ENCODE measurements around the gene ASZ1.
"Not testable (repeated sequence)": the region's sequence is repeated elsewhere in the genome, so short reads cannot be mapped to it uniquely, and the experiment has no call there.

ASZ1 gene

GRCh38 chr7:117427258-117427701, at the start of gene ASZ1:
Gene ASZ1 (minus strand): TSS chr7:117427493. CDS start chr7:117427460, 33 bp downstream.
- DNase-seq (ENCODE audit: low spot score), result no peak

GRCh38 chr7:117476557-117477215, 49.4 kb upstream of the ASZ1 start:
- no peak for DNase-seq (ENCODE audit: low spot score)

DNA sequence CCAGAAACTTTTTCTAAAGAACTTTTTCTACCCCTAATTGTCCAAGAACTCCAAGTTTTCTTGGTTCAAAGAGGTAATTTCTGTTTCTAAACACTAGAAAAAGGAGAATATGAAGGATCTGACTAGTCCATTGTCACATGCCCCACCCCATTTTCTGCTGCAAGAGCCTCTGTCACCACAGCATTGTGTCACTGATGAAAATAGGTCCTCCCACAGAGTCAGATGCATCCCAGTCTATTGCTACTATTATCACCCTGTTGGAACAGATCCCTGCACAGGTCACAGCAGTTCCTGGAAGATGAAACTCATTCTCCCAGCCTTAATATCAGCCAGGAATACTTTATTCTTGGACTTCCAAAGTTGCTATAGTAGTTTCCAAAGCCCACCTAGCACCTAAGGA, 45.0 kb upstream of the ASZ1 start:
- DNase-seq (ENCODE audit: low spot score), result no peak

- no peak for DNase-seq (ENCODE audit: low spot score)
Observed at GRCh38 chr7:117470777-117471176, 43.5 kb upstream of the ASZ1 start.

GRCh38 chr7:117468174-117468573, 40.9 kb upstream of the ASZ1 start:
- no peak for DNase-seq (ENCODE audit: low spot score)

GRCh38 chr7:117460815-117461214, 33.5 kb upstream of the ASZ1 start:
- not testable (repeated sequence) for DNase-seq (ENCODE audit: low spot score)

DNA sequence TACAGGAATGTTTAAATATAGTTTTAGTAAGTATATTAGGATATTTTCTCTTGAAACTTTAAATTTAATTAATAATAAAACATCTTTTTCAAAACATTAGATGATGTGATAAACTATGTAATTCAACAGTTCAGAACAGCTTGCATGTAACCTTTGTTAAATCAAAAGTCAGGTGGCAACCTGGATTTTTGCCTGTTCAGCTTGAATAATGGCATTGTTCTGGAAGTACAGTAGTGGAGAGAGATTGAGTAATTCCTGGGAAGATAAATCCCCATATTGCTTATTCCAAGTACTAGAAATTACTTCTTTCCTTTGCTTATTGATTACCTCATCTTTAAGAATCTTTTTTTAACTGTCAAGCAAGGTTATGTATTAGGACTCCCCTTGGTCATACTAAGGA, 32.4 kb upstream of the ASZ1 start:
- no peak for DNase-seq (ENCODE audit: low spot score)

- no peak for DNase-seq (ENCODE audit: low spot score)
Observed at GRCh38 chr7:117458977-117459583, 31.8 kb upstream of the ASZ1 start.

- no peak for DNase-seq (ENCODE audit: low spot score)
Observed at GRCh38 chr7:117448655-117449054, 21.4 kb upstream of the ASZ1 start.

GRCh38 chr7:117446220-117446815, 19.0 kb upstream of the ASZ1 start:
- no peak for DNase-seq (ENCODE audit: low spot score)

DNA sequence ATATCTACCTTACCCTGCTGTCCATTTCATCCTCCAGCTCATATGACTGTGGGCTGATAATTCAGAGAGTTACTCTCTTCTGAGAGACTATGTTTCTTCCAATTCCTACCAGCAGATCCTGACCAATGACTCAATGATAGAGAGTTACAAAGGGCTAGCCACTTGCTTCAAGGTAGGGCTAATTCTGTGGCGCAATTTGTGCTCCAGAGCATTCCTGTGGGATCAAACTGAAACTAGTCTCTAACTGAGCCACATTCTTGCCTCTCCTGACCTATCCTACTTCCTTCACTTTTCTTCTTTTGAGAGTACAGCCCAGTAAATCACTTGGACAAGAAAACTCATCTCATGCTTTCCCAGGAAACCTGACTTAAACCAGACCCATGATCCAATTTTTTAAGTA, 17.9 kb upstream of the ASZ1 start:
- DNase-seq (ENCODE audit: low spot score), result no peak

DNA sequence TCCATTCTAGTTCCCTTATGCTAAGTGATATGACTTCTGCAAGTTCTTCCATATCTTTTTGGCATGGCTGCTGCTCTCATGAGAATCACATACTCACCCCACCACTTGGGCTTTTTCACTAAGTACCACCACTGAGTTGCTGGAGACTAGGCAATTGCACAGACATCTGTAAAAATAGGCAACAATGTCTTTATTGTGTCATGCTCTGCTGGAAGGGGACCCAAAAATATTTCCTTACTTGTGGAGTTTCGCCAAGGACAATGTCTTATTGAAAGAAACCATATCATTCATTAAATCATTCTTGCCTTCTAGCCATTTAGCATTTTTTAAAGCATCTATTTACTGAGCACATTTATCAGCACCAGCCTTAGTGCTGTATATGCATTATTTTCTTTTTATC, 17.4 kb upstream of the ASZ1 start:
- DNase-seq (ENCODE audit: low spot score), result no peak

DNA sequence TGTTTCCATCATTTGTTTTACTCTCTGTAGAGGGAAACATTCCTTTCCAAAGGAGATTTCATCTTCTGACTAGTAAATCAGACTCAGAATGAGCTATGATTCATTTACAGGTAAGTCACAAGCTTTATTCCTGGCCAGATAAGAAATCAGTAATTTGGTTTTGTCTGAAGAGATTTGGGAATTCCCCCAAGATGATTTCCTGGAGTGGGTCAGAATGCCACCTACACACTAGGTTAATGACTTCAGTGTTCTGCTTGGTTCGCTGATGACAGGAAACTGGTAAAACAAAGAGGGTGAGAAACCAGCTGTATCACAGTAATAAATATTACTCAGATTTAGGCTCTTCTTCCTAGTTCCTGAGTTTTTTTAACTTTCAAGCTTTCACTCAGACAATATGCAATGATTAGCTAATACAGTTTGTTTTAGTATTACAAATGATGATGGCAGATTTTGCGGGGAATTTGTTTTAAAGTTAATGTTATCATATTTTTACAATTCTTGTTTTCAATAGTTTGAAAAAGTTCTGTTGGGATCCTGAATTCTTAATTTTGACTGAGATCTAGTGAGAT, 8.3 kb upstream of the ASZ1 start:
- no peak for DNase-seq (ENCODE audit: low spot score)

DNA sequence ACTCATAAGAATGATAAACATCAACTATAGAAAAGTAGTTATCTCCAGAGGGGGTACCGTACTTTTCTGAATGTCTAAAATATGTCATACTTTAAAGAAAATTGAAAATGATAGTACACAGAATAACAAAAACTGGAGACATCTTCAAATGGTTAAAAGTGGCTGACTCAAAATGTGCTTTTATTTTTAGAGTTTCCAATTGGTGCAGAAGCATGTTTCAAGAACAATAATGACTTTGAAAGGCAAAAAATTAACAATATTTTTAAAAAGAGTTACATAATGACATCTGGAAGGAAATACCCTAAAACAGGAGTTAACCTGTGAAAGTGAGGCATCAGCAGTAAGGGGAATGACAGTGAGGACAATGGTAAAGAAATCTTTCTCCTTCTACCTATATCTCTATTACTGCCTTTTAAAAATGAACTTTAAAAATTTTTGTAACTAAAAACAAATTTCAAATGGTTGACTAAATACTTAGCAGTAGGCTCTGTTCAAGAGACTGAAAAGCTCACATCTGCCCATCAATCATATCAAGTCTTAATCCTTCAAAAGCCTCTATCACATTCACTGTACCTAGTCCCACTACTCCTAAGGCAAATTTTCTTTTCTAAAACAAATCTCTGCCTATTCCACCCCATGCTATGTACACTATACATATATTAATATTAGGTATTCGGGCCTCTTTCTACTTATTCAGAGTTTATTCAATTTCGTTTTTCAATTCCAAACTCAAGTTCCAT, 3.0 kb downstream of the ASZ1 start:
- no peak for DNase-seq (ENCODE audit: low spot score)

DNA sequence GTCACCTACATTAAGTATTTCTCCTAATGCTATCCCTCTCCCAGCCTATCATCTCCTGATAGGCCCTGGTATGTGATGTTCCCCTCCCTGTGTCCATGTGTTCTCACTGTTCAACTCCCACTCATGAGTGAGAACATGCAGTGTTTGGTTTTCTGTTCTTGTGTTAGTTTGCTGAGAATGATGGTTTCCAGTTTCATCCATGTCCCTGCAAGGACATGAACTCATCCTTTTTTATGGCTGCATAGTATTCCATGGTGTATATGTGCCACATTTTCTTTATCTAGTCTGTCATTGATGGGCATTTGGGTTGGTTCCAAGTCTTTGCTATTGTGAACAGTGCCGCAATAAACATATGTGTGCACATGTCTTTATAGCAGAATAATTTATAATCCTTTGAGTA, 12.7 kb downstream of the ASZ1 start:
- DNase-seq (ENCODE audit: low spot score), result not testable (repeated sequence)

GRCh38 chr7:117412946-117413559, 14.2 kb downstream of the ASZ1 start:
- DNase-seq (ENCODE audit: low spot score), result no peak

DNA sequence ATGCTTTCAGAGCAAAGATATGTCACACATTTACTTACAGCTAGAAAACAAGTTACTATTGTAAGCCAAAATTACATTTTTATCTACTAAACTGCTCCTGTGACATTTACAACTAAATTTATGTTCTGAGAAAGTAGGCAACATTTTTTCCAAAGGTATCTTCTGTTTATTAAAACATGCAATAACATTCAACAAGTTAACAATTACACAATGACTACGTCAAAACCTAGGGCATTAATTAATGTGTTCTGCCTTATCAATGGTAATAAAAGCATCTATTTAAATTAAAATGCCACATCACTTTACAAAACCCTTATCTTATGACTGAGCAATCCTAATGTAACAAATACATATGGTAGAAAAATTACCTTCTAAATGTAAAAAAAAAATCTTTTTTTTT, 14.9 kb downstream of the ASZ1 start:
- DNase-seq (ENCODE audit: low spot score), result no peak

DNA sequence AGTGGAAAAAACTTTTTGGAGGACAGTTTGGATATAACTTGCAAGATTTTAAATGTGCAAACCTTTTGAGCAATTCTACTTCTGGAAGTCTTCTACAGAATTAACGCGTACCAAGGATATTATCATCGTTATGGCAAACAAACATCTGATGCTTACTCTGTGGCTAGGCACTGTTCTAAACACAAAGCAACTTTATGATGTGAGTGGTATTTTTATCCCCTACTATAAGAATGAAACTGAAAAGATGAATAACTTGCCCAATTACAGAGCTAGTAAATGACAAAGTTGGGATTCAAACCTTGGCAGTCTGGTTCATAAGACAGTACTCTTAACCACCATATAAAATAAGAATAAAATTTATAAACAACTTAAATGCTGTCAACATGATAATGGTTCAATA, 15.8 kb downstream of the ASZ1 start:
- DNase-seq (ENCODE audit: low spot score), result no peak

DNA sequence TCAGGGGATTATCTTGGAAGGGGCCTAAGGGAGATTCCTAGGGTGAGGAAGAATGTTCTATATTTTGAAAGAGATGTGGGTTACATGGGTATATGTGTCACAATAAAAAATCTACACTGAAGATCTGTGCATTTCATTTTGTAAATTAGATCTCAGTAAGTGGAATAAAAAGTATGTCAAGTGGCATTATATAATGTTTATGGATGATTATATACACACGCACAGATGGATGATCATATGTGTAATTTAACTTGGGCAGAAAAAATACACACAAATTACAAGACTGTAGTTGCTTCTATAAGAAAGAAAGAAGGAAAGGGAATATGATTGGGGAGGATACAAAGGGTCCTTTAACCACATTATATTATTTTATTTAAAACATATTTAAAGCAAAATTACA, 18.5 kb downstream of the ASZ1 start:
- DNase-seq (ENCODE audit: low spot score), result no peak

DNA sequence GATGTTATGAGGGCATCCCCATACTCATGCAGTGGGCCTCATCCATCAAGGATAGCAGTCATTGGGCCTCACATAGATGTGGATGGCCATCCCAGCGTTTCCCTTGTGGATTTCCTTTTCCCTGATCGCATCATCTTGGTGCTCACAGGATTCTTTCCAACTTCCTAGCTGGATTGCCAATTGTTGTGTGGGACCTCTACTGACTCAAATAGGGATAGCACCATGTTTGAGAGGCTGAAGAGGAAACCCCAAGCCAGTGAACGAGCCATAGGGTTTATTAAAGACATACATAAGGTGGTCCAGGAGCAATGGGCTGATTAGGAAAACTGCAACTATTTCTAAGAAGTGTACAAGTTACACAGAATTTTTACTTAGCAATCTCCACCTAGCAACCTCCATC, 21.8 kb downstream of the ASZ1 start:
- DNase-seq (ENCODE audit: low spot score), result no peak

GRCh38 chr7:117403737-117404136, 23.6 kb downstream of the ASZ1 start:
- DNase-seq (ENCODE audit: low spot score), result no peak

- DNase-seq (ENCODE audit: low spot score), result no peak
Observed at GRCh38 chr7:117402109-117402508, 25.2 kb downstream of the ASZ1 start.

Data from left forelimb (tissue), 1 donor.